ENCODE measurements around the gene CIAO1. TPM values are rescaled to one million over a fixed set of nuclear protein-coding genes. Genes with fewer than 3 reads are reported as not detected.

The CIAO1 gene
- polyA plus RNA-seq, 2 of the 4 experiments (the other 2 are of a cell fraction), result 83.2 to 99.7 TPM

DNA sequence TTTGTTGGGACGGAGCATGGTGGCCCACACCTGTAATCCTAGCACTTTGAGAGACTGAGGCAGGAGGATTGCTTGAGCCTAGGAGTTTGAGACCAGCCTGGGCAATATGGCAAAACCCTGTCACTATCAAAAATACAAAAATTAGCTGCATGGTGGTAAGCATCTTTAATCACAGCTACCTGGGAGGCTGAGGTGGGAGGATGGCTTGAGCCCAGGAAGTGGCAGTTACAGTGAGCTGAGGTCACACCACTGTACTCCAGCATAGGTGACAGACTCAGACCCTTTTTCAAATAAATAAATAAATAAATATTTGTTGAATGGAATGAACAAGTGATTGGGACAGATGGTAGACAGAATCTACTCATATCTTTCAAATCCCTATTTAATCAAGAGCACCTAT, 53.4 kb downstream of the CIAO1 start:
- no peak for FAIRE-seq
- CTCF ChIA-PET, result interaction anchor here (2.4 kb wide), 1 partner anchor 8 kb away, joined by 9 read pairs; no protein-coding TSS in a partner anchor
- TF ChIP-seq GATA3 (IDR thresholded peaks at IDR 0.05; ENCODE audit: borderline replicate concordance), result no peak
- no peak for TF ChIP-seq ZFP36 (IDR thresholded peaks at IDR 0.05; ENCODE audit: borderline replicate concordance, partially characterized antibody)
- TF ChIP-seq RCOR1 (IDR thresholded peaks at IDR 0.05; ENCODE audit: low read depth, low read length), result no peak
- TF ChIP-seq MYC (IDR thresholded peaks at IDR 0.05; ENCODE audit: borderline replicate concordance, low read length), result no peak
- TF ChIP-seq RFX5 (IDR thresholded peaks at IDR 0.05), result no peak
- Histone ChIP-seq H3K4me1 (peaks cover 15% of the 10 kb centered on the region), H3K27ac (no peak overlapping the region), H3K4me3 (no peak overlapping the region), H3K4me2 (no peak overlapping the region), H3K9me3 (no peaks in the 10 kb centered on the region)
- no peak for DNase-seq (ENCODE audit: low read depth in 1 of 2, low spot score in 1 of 2)
- no peak for ATAC-seq
- POLR2A ChIA-PET, result no interaction called here
- WGBS (ENCODE audit: missing lambda C conversion rate), result 94% methylated on average over 1 of the region's 1 CpG

DNA sequence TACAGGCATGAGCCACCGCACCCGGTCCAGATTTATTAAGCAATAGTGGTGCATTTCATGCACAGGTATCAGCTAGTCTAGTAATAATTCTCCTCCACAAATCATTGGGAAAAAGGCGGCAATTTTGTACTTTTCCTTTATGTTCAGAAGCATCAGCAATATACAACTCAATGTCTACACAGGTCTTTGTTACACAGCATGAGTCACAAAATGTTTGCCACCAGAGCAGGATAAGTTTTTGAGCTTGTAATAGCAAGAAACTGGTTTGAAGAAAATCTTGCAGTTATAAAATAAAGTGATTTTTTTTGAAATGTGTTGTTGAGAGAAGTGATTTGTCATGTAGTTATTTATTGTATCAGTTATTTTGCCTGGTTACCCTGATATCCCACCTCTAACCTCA, 54.3 kb downstream of the CIAO1 start:
- H3K4me3 ChIP-seq, result no peak overlapping the region
- no peak overlapping the region for H3K27ac ChIP-seq
- no peak for DNase-seq (ENCODE audit: low read depth in 1 of 2, low spot score in 1 of 2)
- TF ChIP-seq, protein P1, sequence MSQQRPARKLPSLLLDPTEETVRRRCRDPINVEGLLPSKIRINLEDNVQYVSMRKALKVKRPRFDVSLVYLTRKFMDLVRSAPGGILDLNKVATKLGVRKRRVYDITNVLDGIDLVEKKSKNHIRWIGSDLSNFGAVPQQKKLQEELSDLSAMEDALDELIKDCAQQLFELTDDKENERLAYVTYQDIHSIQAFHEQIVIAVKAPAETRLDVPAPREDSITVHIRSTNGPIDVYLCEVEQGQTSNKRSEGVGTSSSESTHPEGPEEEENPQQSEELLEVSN (IDR thresholded peaks at IDR 0.05; ENCODE audit: borderline replicate concordance, low read depth), result no peak
- TF ChIP-seq HEYL (CRISPR knock-in tag; IDR thresholded peaks at IDR 0.05) (no peak), RNF2 (IDR thresholded peaks at IDR 0.05; ENCODE audit: borderline replicate concordance, low read depth) (no peak), MYC (IDR thresholded peaks at IDR 0.05; ENCODE audit: borderline replicate concordance, low read length) (no peak), SREBF2 (IDR thresholded peaks at IDR 0.05) (no peak), NFE2L2 (conservative IDR thresholded peaks at IDR 0.05; ENCODE audit: low read length) (no peak), CHD4 (IDR thresholded peaks at IDR 0.05; ENCODE audit: borderline replicate concordance) (no peak), FOSL2 (IDR thresholded peaks at IDR 0.05) (no peak), FOSL2 (CRISPR knock-in tag; IDR thresholded peaks at IDR 0.05) (no peak)
- TF ChIP-seq, protein P2, sequence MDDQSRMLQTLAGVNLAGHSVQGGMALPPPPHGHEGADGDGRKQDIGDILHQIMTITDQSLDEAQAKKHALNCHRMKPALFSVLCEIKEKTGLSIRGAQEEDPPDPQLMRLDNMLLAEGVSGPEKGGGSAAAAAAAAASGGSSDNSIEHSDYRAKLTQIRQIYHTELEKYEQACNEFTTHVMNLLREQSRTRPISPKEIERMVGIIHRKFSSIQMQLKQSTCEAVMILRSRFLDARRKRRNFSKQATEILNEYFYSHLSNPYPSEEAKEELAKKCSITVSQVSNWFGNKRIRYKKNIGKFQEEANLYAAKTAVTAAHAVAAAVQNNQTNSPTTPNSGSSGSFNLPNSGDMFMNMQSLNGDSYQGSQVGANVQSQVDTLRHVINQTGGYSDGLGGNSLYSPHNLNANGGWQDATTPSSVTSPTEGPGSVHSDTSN (IDR thresholded peaks at IDR 0.05), result no peak
- TF ChIP-seq, protein P3, sequence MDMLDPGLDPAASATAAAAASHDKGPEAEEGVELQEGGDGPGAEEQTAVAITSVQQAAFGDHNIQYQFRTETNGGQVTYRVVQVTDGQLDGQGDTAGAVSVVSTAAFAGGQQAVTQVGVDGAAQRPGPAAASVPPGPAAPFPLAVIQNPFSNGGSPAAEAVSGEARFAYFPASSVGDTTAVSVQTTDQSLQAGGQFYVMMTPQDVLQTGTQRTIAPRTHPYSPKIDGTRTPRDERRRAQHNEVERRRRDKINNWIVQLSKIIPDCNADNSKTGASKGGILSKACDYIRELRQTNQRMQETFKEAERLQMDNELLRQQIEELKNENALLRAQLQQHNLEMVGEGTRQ (IDR thresholded peaks at IDR 0.05), result no peak
- ChIA-PET CTCF (interaction anchor here (1.3 to 2.4 kb wide), 3 partner anchors 9 to 189 kb away, joined by 5 to 9 read pairs (median 8); no protein-coding TSS in a partner anchor), POLR2A (interaction anchor here (0.5 to 2.8 kb wide), 5 partner anchors 12 to 201 kb away, joined by 3 to 22 read pairs (median 5); partner anchors contain the start of gene SNRNP200)
- peak overlapping the region; percentile 99 for H3K4me2 ChIP-seq
- no peak for FAIRE-seq
- peaks cover 15% of the 10 kb centered on the region for H3K4me1 ChIP-seq
- ATAC-seq, result no peak
- no peaks in the 10 kb centered on the region for H3K9me3 ChIP-seq
- WGBS (ENCODE audit: missing lambda C conversion rate), result 84% methylated on average over 3 of the region's 3 CpGs

DNA sequence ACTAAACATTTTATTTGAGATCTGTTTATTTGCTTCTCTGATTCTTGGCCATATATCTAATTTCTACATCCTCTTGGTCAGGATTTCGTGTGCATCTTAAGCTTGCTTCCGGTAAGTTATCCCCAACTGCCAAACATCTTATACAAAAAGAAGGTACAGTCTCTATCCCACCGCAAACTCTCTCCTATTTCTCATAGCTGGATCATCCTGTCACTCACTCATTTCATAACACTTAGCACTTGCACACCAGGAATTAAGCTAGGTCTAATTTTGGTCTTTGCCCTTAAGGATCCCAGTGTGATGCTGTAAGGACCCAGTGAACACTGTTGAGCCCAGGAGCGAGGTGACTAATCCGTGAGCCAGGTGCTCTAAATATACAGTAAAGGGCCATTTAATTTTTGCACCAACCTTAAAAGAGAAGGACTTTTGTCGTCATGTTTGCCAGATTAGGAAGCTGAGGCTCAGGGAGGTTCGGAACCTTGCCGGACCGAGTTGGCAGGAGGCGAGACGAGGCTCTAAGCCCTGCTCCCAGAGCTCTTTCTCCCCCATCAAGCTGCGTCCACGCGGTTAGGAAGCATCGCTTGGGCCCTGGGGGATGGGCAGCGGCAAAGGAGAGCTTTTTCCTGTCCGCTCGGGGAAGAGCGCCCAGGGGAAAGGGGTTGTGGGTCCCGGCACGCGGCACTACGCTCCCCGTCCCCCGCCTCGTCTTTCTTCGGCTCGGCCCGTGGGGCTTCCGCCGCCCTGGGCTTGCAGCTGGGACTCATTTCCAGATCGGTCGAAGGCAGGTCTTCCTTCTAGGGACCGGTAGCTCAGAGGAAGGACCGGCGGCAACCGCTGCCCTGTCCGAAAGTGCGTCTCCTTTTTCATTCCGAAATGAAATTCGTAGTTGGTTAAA, 55.0 kb downstream of the CIAO1 start:
- peak; percentile 73 to 78 for ATAC-seq
- 8% methylated on average over 38 of the region's 41 CpGs for WGBS (ENCODE audit: missing lambda C conversion rate)
- no peaks in the 10 kb centered on the region for H3K9me3 ChIP-seq
- peak overlapping the region; percentile 99 for H3K4me2 ChIP-seq
- ChIA-PET CTCF (interaction anchor here (0.8 to 2.4 kb wide), 7 partner anchors 9 to 188 kb away, joined by 3 to 9 read pairs (median 5); no protein-coding TSS in a partner anchor), POLR2A (interaction anchor here (0.6 to 2.8 kb wide), 9 partner anchors 8 to 192 kb away, joined by 3 to 22 read pairs (median 4); partner anchors contain the start of genes NCAPH and SNRNP200)
- peak overlapping the region; percentile 78 for H3K4me3 ChIP-seq
- peaks cover 9% of the 10 kb centered on the region; the same call in 2 of the 3 replicates for H3K4me1 ChIP-seq
- no peak for FAIRE-seq
- TF ChIP-seq, protein P1 (IDR thresholded peaks at IDR 0.05; ENCODE audit: borderline replicate concordance, low read depth), result peak; percentile 83
- TF ChIP-seq, protein P4, sequence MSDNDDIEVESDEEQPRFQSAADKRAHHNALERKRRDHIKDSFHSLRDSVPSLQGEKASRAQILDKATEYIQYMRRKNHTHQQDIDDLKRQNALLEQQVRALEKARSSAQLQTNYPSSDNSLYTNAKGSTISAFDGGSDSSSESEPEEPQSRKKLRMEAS (IDR thresholded peaks at IDR 0.05), result peak; percentile 86
- TF ChIP-seq ZNF302 (CRISPR knock-in tag; IDR thresholded peaks at IDR 0.05), result no peak
- peak overlapping the region; percentile 80 to 84 for H3K27ac ChIP-seq
- peak; percentile 31 to 42 for DNase-seq (ENCODE audit: low read depth in 1 of 2, low spot score in 1 of 2)

Other genes with a start within 250 kb of the CIAO1 start
- not detected in 2 replicates for gene GPAT2, start 231.3 kb upstream of the CIAO1 start, polyA plus RNA-seq (2011; rRNA removed)
- not detected in 3 replicates for gene GPAT2, start 231.3 kb upstream of the CIAO1 start, polyA plus RNA-seq (2017; fragmentation: RNase III; extraction: RNeasy Plus Mini Kit Qiagen cat#74134 plus additional on column Dnase treatment)
- 0.03 TPM in 2 replicates for gene ADRA2B, start 149.7 kb upstream of the CIAO1 start, polyA plus RNA-seq (2011; rRNA removed)
- 0.04 to 0.07 TPM (median 0.05 TPM) in 3 replicates for gene ADRA2B, start 149.7 kb upstream of the CIAO1 start, polyA plus RNA-seq (2017; fragmentation: RNase III; extraction: RNeasy Plus Mini Kit Qiagen cat#74134 plus additional on column Dnase treatment)
- not detected in 2 replicates for gene ASTL, start 127.7 kb upstream of the CIAO1 start, polyA plus RNA-seq (2011; rRNA removed)
- not detected in 3 replicates for gene ASTL, start 127.7 kb upstream of the CIAO1 start, polyA plus RNA-seq (2017; fragmentation: RNase III; extraction: RNeasy Plus Mini Kit Qiagen cat#74134 plus additional on column Dnase treatment)
- 0.27 and 0.45 TPM in 2 replicates for gene DUSP2, start 120.8 kb upstream of the CIAO1 start, polyA plus RNA-seq (2011; rRNA removed)
- gene DUSP2, start 120.8 kb upstream of the CIAO1 start, polyA plus RNA-seq (2017; fragmentation: RNase III; extraction: RNeasy Plus Mini Kit Qiagen cat#74134 plus additional on column Dnase treatment), result 0.22 to 0.26 TPM (median 0.22 TPM) in 3 replicates
- 119 and 136 TPM in 2 replicates for gene STARD7, start 57.4 kb upstream of the CIAO1 start, polyA plus RNA-seq (2011; rRNA removed)
- 97.1 to 101 TPM (median 99.7 TPM) in 3 replicates for gene STARD7, start 57.4 kb upstream of the CIAO1 start, polyA plus RNA-seq (2017; fragmentation: RNase III; extraction: RNeasy Plus Mini Kit Qiagen cat#74134 plus additional on column Dnase treatment)
- gene TMEM127, start 228 bp upstream of the CIAO1 start, polyA plus RNA-seq (2011; rRNA removed), result 38.7 and 45.3 TPM in 2 replicates
- gene TMEM127, start 228 bp upstream of the CIAO1 start, polyA plus RNA-seq (2017; fragmentation: RNase III; extraction: RNeasy Plus Mini Kit Qiagen cat#74134 plus additional on column Dnase treatment), result 28.8 to 31.9 TPM (median 31.4 TPM) in 3 replicates
- 202 and 315 TPM in 2 replicates for gene SNRNP200, start 39.3 kb downstream of the CIAO1 start, polyA plus RNA-seq (2011; rRNA removed)
- gene SNRNP200, start 39.3 kb downstream of the CIAO1 start, polyA plus RNA-seq (2017; fragmentation: RNase III; extraction: RNeasy Plus Mini Kit Qiagen cat#74134 plus additional on column Dnase treatment), result 118 to 128 TPM (median 124 TPM) in 3 replicates
- not detected in 2 replicates for gene ITPRIPL1, start 59.1 kb downstream of the CIAO1 start, polyA plus RNA-seq (2011; rRNA removed)
- gene ITPRIPL1, start 59.1 kb downstream of the CIAO1 start, polyA plus RNA-seq (2017; fragmentation: RNase III; extraction: RNeasy Plus Mini Kit Qiagen cat#74134 plus additional on column Dnase treatment), result not detected in 3 replicates
- gene NCAPH, start 69.5 kb downstream of the CIAO1 start, polyA plus RNA-seq (2011; rRNA removed), result 41.5 and 53.3 TPM in 2 replicates
- gene NCAPH, start 69.5 kb downstream of the CIAO1 start, polyA plus RNA-seq (2017; fragmentation: RNase III; extraction: RNeasy Plus Mini Kit Qiagen cat#74134 plus additional on column Dnase treatment), result 43.0 to 47.1 TPM (median 45.4 TPM) in 3 replicates
- gene NEURL3, start 239.1 kb downstream of the CIAO1 start, polyA plus RNA-seq (2011; rRNA removed), result 0.20 and 0.28 TPM in 2 replicates
- gene NEURL3, start 239.1 kb downstream of the CIAO1 start, polyA plus RNA-seq (2017; fragmentation: RNase III; extraction: RNeasy Plus Mini Kit Qiagen cat#74134 plus additional on column Dnase treatment), result 0.44 to 0.60 TPM (median 0.51 TPM) in 3 replicates